ENCODE data around the gene OST4.

OST4 gene

GRCh38 chr2:27050996-27051901 lies 20.2 kb downstream of the OST4 start, which contains the start of gene AGBL5:
Gene AGBL5 (plus strand): TSS chr2:27051668. CDS start chr2:27052959, 1,291 bp downstream.
- DNase-seq: peak; percentile 97

- DNase-seq: peak; percentile 80
These were observed 21.0 kb downstream of the OST4 start for GRCh38 chr2:27050281-27050995.

- DNase-seq: peak; percentile 51
These were observed 21.8 kb downstream of the OST4 start for GRCh38 chr2:27049422-27050280.

GRCh38 chr2:27042985-27043634 lies 28.3 kb downstream of the OST4 start:
- no peak for DNase-seq

- no peak for DNase-seq
These were observed 29.2 kb downstream of the OST4 start for GRCh38 chr2:27042159-27042661.

- DNase-seq: no peak
These were observed 29.7 kb downstream of the OST4 start for GRCh38 chr2:27041752-27042151.

GRCh38 chr2:27040282-27040681 lies 31.2 kb downstream of the OST4 start:
- no peak for DNase-seq

- DNase-seq: no peak
These were observed 31.6 kb downstream of the OST4 start for GRCh38 chr2:27039871-27040270.

GRCh38 chr2:27039426-27039825 lies 32.0 kb downstream of the OST4 start:
- no peak for DNase-seq

GRCh38 chr2:27038631-27039339 lies 32.7 kb downstream of the OST4 start:
- DNase-seq: no peak

- DNase-seq: no peak
These were observed 33.4 kb downstream of the OST4 start for GRCh38 chr2:27038012-27038411.

- DNase-seq: no peak
These were observed 38.1 kb downstream of the OST4 start for GRCh38 chr2:27033253-27033852.

GRCh38 chr2:27032495-27033252 lies 38.8 kb downstream of the OST4 start, which contains the start of gene TMEM214:
Gene TMEM214 (plus strand): TSS chr2:27032965. CDS start chr2:27033016, 51 bp downstream.
- DNase-seq: peak; percentile 71

GRCh38 chr2:27029051-27029450 lies 42.4 kb downstream of the OST4 start:
- no peak for DNase-seq

GRCh38 chr2:27027211-27027651 lies 44.2 kb downstream of the OST4 start:
- DNase-seq: no peak

GRCh38 chr2:27025861-27026851 lies 45.3 kb downstream of the OST4 start:
- no peak for DNase-seq

- no peak for DNase-seq
These were observed 46.1 kb downstream of the OST4 start for GRCh38 chr2:27025281-27025800.

GRCh38 chr2:27024812-27025211 lies 46.6 kb downstream of the OST4 start:
- no peak for DNase-seq
